ENCODE measurements around the gene NBPF3.
A peak's percentile ranks its signal among the peaks of the same experiment; 100 is the strongest.
"Not testable (repeated sequence)": the region's sequence is repeated elsewhere in the genome, so short reads cannot be mapped to it uniquely, and the experiment has no call there.

The NBPF3 gene, protein sequence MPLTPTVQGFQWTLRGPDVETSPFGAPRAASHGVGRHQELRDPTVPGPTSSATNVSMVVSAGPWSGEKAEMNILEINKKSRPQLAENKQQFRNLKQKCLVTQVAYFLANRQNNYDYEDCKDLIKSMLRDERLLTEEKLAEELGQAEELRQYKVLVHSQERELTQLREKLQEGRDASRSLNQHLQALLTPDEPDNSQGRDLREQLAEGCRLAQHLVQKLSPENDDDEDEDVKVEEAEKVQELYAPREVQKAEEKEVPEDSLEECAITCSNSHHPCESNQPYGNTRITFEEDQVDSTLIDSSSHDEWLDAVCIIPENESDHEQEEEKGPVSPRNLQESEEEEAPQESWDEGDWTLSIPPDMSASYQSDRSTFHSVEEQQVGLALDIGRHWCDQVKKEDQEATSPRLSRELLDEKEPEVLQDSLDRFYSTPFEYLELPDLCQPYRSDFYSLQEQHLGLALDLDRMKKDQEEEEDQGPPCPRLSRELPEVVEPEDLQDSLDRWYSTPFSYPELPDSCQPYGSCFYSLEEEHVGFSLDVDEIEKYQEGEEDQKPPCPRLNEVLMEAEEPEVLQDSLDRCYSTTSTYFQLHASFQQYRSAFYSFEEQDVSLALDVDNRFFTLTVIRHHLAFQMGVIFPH

DNA sequence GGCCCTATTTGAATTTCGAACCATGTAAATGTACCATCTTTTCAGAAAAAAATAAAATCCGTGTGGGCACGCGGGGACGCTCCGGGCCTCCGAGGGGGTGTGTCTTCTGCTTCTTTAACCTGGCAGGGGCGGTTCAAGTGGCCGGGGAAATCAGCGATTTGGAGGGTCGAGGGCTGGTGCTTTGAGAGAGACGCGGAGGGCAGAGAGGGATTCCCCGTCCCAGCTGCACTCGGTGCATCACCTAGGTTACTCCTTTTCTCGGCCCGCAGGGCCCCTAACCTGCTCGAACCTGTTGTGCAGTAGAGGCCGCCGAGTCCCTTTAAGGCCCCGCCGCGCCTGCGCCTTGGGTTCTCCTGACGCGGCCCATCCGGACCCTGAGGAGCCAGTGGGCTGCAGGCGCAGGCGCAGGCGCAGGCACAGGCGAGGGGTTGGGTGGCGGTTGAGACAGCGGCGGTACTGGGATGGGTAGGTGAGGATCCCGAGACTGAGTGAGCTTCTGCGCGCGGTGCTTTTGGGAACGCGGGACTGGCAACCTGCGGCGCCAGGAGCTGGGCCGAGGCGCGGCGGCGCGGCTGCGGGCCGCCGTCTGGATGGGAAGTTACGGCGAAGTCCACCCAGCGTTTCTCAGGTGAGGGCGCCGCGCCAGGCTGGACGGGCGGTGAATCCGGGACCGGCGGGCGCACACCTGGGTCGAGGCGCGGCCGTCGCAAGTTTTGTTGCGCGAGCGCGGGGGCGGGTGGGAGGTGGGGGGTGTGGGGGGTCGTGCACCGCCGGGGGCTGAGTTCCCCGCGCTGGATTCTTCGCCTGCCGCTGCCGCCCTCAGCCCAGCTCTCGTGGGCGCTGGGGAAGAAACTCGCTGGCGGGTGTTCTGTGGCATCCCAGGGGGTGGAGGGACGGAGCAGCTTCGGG is at the start of gene NBPF3:
Gene NBPF3 (plus strand): TSS at position 417 of the 909 bp plus-strand sequence. CDS start 4,950 bp downstream, outside the sequence.
- peak; percentile 64 to 82 for DNase-seq

DNA sequence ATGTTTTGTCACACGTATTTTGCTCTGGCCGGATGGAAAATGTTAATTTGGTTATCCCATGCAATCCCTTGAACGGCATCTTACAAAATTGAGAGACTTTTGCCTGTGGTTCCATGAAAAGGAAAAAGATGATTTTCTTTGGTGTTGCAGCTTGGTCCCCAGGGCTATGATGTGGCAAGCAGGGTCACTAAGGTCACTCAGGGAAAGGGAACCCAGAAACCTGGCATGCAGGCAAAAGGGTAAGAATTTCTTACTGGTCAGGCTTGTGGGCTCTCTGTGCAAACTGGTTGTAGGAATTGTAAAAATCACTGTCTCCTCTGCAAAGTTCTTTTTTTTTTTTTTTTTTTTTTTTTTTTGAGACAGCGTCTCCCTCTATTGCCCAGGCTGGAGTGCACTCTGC is 48.4 kb upstream of the NBPF3 start:
- no peak for DNase-seq

DNA sequence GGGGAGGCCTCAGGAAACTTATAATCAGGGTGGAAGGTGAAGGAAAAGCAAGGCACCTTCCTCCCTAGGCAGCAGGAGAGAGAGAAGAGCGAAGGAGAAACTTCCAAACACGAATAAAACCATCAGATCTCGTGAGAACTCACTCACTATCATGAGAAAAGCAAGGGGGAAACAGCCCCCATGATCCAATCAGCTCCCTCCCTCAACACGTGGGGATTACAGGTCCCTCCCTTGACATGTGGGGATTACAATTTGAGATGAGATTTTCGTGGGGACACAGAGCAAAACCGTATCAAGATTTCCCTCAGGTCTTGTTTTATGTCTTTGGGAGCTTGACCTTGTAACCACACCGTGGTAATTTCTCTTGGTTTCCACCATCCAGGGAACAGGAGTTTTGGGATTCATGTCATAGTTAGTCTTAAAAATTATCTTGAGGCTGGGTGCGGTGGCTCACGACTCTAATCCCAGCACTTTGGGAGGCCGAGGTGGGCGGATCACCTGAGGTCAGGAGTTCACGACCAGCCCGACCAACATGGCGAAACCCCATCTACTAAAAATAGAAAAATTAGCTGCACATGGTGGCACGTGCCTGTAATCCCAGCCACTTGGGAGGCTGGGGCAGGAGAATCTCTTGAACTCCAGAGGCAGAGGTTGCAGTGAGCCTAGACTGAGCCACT is 47.2 kb upstream of the NBPF3 start:
- no peak for DNase-seq

DNA sequence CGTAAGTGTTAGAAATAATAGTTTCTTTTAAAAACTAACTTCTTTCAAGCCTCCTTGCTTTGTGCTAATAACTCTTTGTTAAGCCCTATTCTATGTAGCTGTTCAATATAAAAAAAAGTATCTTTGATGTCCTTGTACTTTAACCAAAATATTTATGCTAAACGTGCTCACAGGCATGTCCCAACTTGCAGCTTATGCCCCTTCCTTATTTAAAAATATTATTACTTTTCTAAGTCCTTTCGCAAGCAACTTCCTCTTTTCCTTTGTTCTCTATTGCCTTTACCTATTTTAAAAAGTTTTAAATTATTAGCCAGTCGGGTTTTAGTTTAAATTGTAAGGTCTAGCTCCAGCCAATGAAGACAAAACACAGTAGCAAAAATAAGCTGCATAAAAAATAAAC is 43.4 kb upstream of the NBPF3 start:
- DNase-seq: no peak

DNA sequence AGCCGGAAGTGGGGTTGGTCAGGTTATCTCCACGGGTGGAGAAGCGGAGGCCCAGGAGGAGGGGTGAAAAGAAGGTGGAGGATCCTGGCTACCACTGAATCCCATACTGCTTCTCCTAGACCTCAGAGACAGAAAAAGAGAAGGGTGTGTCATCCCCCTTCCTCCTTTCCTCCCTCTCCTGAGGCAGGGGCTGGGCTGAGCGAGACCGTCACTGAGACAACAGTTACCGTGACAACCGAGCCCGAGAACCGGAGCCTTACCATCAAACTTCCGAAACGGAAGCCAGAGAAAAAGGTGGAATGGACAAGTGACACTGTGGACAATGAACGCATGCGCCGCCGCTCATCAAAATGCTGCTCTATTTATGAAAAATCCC is 42.1 kb upstream of the NBPF3 start:
- DNase-seq: no peak

GRCh38 chr1:21401726-21402346 is 38.1 kb upstream of the NBPF3 start:
- not testable (repeated sequence) for DNase-seq

DNA sequence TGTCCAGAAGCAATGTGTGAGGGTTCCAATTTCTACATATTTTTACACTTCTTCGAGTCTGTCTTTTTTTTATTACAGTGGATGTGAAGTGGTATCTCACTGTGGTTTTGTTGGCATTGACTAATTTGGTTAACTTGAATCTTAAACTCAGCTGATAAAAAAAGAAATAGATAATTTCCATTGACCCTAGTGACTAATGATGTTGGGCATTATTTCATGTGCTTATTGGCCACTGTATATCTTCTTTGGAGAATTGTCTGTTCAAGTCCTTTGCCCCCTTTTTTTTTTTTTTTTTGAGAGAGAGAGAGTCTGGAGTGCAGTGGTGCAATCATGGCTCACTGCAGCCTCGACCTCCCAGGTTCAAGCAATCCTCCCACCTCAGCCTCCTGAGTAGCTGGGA is 33.3 kb upstream of the NBPF3 start:
- no peak for DNase-seq

GRCh38 chr1:21409897-21410296 is 30.0 kb upstream of the NBPF3 start:
- not testable (repeated sequence) for DNase-seq

GRCh38 chr1:21414015-21414414 is 25.9 kb upstream of the NBPF3 start:
- no peak for DNase-seq

- not testable (repeated sequence) for DNase-seq
Measured at GRCh38 chr1:21420378-21420777, 19.6 kb upstream of the NBPF3 start.

- not testable (repeated sequence) for DNase-seq
Measured at GRCh38 chr1:21421307-21421706, 18.6 kb upstream of the NBPF3 start.

GRCh38 chr1:21427798-21428480 is 12.0 kb upstream of the NBPF3 start:
- DNase-seq: not testable (repeated sequence)

DNA sequence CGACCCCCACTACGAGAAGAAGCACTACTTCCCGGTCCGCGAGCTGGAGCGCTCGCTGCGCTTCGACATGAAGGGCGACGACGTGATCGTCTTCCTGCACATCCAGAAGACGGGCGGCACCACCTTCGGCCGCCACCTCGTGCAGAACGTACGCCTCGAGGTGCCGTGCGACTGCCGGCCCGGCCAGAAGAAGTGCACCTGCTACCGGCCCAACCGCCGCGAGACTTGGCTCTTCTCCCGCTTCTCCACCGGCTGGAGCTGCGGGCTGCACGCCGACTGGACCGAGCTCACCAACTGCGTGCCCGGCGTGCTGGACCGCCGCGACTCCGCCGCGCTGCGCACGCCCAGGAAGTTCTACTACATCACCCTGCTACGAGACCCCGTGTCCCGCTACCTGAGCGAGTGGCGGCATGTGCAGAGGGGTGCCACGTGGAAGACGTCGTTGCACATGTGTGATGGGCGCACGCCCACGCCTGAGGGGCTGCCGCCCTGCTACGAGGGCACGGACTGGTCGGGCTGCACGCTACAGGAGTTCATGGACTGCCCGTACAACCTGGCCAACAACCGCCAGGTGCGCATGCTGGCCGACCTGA is 11.4 kb upstream of the NBPF3 start:
- not testable (repeated sequence) for DNase-seq

- not testable (repeated sequence) for DNase-seq
Measured at GRCh38 chr1:21429210-21429609, 10.7 kb upstream of the NBPF3 start.

DNA sequence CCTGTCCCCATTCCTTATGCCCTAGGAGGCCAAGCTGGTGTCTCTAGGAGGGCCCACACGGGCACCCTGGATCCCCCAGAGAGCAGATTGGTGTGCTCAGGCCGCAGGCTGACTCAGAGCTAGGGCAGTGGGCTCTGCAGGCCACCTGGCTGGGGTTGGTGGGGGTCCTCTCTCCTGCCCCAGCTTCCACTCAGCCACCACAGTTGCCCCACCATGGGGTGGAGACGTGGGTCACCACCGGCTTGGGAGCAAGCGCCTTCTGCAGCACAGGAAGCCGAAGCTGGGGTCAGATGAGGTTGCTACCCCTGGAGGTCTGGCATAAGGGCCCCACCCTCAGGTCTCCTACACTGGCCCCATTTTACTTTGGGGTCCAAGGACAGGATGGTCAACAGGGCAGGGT is 9.1 kb upstream of the NBPF3 start:
- not testable (repeated sequence) for DNase-seq

DNA sequence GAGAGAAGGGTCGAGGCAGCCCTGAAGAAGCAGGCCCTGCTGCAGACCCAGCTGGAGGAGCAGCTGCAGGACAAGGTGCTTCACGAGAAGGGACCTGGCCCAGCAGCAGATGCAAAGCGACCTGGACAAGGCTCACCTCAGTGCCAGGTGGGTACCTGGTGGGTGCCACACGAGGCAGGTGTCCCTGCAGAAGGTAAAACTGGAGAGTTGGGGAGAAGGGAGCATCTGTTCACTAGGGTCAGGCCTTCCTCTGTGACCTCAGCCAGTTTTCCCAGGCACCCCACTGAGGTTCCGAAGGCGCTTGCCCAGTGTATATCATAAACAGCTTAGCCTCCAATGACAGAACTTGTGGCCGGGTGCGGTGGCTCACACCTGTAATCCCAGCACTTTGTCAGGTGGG is 5.5 kb upstream of the NBPF3 start:
- DNase-seq: no peak

- DNase-seq: no peak
Measured at GRCh38 chr1:21435646-21436487, 4.1 kb upstream of the NBPF3 start.

DNA sequence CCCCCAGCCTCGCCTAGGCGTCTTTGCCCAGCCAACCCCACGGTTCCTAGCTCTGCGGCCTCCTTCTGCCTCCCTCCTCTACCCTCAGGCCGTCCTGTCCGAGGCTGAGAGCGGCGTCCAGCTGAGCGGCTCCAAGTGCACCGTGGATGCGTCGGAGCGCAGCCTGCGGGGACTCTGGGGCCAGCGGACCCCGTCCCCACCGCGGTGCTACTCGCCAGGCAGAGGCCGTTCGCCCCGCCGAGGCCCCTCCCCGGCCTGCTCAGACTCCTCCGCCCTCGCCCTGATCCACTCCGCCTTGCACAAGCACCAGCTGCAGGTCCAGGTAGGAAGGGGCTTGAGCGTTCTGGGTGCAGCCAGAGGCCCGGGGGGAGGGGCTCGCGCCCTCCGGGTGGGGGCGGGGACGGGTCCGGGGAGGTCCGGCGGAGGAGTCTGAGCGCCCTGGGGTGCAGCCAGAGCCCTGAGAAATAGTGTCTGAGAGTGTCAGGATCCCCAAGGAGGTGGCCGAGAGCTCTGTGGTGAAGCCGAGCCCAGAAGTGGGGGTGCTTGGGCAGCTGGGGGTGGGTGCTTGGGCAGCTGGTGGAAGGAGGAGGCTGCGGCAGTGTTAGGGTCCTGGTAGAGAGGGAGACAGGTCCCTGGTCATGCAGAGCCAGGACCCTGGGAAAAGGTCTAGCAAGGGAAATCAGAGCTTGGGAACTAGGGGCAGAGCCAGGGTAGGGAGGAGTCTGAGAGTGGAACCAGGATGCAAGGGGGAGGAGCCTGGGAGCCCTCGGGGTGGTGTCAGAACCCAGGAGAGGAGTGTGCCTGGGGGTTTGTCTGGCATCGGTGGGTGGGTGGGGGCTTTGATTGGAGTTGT is 3.2 kb upstream of the NBPF3 start:
- DNase-seq: no peak

DNA sequence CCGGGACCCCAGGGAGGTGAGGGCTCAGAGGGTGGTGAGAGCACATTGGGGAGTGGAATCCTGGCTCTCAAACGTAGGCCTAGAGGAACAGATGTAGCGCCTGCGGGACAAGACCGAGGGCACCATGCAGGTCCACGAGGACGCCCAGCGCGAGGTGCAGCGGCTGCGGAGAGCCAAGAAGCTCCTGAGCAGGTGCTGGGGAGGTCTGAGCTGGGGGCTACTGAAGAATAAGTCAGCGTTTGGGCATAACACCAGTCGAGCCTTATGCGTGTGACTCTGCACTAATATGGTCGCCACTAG is 2.6 kb upstream of the NBPF3 start:
- DNase-seq: no peak

Measured in NCI-H187 (cell line).